NCI-H69 (cell line): ENCODE results near the gene SELL.
"Not testable (repeated sequence)": the region's sequence is repeated elsewhere in the genome, so short reads cannot be mapped to it uniquely, and the experiment has no call there.

Experiments used
- DNase-seq: peaks from one replicate; lab custom pipeline; 2025; lab: John Stamatoyannopoulos, UW

Gene SELL

GRCh38 chr1:169667699-169668596, 43.5 kb downstream of the SELL start:
- DNase-seq = not testable (repeated sequence)

DNA sequence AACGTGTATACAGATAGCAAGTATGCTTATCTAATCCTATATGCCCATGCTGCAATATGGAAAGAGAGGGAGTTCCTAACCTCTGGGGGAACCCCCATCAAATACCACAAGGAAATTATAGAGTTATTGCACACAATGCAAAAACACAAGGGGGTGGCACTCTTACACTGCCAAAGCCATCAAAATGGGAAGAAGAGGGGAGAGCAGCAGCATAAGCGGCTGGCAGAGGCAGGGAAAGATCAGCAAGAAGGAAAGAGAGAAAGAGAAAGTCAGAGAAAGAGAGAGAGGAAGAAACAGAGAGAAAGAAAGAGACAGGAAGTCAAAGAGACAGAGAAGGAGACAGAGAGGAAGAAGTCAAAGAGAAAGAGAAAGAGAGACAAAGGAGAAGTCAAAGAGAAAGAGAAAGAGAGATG, 44.2 kb downstream of the SELL start:
- DNase-seq = not testable (repeated sequence)

DNA sequence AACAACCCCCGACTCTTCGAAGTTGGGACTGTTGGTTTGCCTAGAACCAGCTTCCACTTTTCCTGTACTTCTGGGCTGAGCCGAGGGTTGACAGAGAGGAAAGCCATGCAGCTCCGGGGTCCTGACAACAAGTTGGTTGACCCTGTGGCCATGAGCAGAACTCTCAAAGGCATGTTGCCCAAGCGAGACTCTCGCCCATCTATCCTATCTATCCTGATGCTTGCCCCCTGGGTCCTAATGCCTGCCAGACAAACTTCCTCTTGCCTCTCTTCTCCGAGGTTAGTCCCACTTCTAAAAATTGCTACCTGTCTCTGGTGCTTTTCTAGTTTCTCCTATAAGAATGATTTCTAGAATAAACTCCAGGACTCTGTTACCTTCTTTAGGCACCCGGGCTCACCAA, 48.7 kb downstream of the SELL start:
- not testable (repeated sequence) for DNase-seq

DNA sequence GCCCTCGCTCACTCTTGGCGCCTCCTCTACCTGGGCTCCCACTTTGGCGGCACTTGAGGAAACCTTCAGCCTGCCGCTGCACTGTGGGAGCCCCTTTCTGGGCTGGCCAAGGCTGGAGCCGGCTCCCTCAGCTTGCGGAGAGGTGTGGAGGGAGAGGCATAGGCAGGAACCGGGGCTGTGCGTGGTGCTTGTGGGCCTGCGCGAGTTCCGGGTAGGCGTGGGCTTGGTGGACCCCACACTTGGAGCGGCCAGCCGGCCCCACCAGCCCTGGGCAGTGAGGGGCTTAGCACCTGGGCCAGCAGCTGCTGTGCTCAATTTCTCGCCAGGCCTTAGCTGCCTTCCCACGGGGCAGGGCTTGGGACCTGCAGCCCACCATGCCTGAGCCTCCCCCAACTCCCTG, 50.4 kb downstream of the SELL start:
- not testable (repeated sequence) for DNase-seq

DNA sequence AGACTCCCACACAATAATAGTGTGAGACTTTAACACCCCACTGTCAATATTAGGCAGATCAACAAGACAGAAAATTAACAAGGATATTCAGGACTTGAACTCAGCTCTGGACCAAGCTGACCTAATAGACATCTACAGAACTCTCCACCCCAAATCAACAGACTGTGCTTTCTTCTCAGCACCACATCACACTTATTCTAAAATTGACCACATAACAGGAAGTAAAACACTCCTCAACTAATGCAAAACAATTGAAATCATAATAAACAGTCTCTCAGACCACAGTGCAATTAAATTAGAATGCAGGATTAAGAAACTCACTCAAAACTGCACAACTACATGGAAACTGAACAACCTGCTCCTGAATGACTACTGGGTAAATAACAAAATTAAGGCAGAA, 52.6 kb downstream of the SELL start:
- DNase-seq = not testable (repeated sequence)

- no peak for DNase-seq
These were observed 57.5 kb downstream of the SELL start for GRCh38 chr1:169653873-169654272.

DNA sequence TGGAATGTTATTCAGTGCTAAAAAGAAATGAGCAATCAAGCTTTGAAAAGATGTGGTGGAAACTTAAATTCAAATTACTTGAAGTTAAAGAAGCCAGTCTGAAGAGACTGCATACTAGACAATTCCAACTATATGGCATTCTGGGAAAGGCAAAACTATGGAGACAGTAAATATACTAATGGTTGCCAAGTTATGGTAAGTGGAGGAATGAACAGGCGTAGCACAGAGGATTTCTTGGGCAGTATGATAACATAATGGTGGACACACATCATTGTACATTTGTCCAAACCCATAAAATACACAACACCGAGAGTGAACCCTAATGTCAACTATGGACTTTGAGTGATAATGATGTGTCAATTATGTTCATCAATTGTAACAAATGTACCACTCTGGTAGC, 60.4 kb downstream of the SELL start:
- no peak for DNase-seq

- DNase-seq = no peak
These were observed 60.9 kb downstream of the SELL start for GRCh38 chr1:169650551-169650950.

DNA sequence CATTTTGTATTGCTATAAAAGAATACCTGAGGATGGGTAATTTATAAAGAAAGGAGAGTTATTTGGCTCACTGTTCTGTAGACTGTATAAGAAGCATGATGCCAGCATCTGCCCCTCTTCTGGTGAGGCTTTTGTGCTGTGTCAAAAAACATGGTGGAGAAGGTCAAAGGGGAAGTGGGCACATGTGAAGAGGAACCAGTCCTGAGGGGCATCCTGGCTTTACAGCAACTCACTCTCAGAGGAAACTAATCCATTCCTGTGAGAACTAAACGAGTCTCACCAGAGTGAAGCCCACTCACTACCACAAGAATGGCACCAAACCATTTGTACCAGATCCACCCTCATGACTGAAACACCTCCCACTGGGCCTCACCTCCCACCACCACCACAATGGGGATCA, 62.7 kb downstream of the SELL start:
- DNase-seq = no peak

DNA sequence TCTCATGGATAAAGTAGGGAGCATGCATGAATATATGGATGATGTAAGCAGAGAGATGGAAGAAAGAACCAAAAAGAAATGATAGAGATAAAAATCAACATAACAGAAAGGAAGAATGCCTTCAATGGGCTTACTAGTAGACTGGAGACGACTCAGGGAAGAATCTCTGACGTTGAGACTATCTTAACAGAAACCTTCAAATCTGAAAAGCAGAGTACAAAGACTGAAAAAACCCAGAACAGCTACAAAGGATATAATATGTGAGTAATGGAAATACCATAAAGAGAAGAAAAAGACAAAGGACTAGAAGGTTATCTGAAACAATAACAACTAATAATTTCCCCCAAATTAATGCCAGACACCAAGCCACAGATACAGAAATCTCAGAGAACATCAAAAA, 63.2 kb downstream of the SELL start:
- DNase-seq = no peak

DNA sequence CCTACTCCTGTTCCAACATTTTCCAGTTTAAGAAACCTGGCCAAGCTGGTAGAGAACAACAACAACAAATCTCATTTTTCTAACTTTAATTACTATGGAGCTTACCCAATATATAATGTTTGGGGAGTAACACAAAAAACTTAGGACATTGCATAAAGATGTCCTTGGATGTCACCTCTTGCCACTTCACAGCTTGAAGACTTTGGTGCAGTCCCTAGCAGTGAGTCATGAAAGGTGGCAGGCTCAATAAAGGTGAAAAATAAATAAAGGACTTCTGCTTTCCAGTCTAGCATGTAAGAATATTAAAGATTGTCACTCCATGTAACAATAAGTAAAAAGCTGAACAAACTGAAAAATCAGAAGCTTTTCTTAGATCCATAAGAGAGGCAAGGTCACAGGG, 63.9 kb downstream of the SELL start:
- DNase-seq = no peak

GRCh38 chr1:169644297-169644696, 67.1 kb downstream of the SELL start:
- DNase-seq = no peak
